Stimulated activated CD4-positive, alpha-beta T cell treated with anti-CD3 and anti-CD28 coated beads, Interleukin-12 subunit alpha, Interleukin-12 subunit beta, amount 100 ng/mL, for 24 hours (primary cell): ENCODE results near the gene LETM1.

Experiments used
- DNase-seq, 2 experiments: peaks; one replicate each; pipeline ENCODE4 v3.0.0-alpha.2; 2020; ENCODE audit warnings: low read depth in 2 of 2

The LETM1 gene

DNA sequence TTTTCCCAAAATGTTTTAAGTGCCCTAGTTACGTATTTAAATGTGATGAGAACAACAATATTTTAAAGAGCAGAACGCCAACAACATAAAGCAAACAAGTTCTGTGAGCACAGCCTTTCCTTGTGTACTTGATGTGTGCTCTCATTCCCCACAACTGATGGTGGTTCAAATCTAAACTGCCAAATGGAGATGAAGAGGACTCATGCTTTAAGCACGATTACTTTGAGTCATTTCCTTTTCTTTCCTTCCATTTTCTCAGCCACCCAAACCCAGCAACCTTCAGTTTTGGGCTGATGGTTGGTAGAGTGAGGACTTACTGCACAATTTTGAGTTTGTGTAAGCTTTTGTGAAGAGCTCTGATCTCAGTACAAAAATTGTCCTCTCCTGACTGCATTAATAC lies 16.9 kb upstream of the LETM1 start:
- no peak for DNase-seq

- no peak for DNase-seq
Observed at GRCh38 chr4:1871471-1872021, 15.6 kb upstream of the LETM1 start.

GRCh38 chr4:1870578-1871443 lies 14.9 kb upstream of the LETM1 start, which contains the start of gene NSD2:
Gene NSD2, plus strand, starts transcription at chr4:1871393. Its CDS starts 29,262 bp downstream, at chr4:1900655.
- DNase-seq, result peak; percentile 80 to 85

- peak; percentile 73 to 82 for DNase-seq
Observed at GRCh38 chr4:1870328-1870577, 14.3 kb upstream of the LETM1 start.

DNA sequence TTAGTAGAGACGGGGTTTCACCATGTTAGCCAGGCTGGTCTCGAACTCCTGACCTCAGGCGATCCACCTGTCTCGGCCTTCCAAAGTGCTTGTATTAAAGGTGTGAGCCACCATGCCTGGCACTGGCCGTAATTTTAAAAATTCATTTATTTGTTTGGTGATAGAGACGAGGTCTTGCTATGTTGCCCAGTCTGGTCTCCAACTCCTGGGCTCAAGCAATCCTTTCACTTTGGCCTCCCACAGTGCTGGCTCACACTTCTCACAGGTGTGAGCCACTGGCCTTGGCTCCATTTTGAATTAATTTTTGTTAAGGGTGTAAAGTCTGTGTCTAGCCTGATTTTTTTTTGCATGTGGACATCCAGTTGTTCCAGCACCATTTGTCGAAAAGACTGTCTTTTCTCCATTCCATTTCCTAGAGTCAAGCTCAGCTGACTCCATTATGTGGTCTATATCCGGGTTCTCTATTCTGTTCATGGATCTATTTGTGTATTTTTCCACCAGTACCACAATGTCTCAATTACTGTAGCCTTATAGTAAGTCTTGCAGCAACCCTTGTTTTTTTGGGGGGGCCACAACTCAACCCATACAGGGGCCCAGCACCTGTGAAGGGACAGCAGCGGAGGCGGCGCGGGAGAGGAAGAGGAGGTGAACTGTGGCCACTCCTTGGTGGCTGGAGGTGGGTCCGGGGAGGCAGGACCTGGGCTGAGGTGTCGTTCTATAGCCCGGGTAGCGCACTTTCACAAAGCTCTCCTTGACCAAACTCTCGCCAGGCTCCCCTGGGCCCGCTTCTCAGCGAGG lies 13.8 kb upstream of the LETM1 start:
- no peak for DNase-seq

DNA sequence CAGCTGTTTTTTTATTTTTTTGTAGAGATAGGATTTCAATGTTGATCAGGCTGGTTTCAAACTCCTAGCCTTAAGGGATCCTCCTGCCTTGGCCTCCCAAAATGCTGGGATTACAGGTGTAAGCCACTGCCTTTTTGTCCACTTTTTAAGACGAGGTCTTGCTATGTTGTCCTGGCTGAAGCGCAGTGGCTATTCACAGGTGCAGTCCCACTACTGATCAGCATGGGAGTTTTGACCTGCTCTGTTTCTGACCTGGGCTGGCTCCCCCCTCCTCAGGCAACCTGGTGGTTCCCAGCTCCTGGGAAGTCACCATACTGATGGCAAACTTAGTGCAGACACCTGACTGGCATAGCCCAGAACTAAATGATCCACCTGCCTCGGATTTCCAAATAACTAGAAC lies 13.0 kb upstream of the LETM1 start:
- DNase-seq, result no peak

DNA sequence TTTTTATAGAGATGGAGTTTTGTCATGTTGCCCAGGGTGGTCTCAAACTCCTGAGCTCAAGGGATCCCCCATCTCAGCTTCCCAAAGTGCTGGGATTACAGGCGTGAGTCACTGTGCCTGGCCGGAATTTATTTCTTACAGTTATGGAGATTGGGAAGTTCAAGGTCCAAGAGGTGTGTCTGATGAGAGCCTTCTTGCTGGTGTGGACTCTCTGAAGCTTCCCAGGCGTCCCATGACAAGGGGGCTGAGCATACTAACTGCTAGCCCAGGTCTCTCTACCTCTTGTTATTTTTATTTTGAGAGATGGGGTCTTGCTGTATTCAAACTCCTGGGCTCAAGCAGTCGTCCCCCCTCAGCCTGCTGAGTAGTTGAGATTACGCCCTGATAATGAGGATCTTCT lies 12.3 kb upstream of the LETM1 start:
- no peak for DNase-seq

GRCh38 chr4:1866189-1866661 lies 10.3 kb upstream of the LETM1 start:
- no peak for DNase-seq

DNA sequence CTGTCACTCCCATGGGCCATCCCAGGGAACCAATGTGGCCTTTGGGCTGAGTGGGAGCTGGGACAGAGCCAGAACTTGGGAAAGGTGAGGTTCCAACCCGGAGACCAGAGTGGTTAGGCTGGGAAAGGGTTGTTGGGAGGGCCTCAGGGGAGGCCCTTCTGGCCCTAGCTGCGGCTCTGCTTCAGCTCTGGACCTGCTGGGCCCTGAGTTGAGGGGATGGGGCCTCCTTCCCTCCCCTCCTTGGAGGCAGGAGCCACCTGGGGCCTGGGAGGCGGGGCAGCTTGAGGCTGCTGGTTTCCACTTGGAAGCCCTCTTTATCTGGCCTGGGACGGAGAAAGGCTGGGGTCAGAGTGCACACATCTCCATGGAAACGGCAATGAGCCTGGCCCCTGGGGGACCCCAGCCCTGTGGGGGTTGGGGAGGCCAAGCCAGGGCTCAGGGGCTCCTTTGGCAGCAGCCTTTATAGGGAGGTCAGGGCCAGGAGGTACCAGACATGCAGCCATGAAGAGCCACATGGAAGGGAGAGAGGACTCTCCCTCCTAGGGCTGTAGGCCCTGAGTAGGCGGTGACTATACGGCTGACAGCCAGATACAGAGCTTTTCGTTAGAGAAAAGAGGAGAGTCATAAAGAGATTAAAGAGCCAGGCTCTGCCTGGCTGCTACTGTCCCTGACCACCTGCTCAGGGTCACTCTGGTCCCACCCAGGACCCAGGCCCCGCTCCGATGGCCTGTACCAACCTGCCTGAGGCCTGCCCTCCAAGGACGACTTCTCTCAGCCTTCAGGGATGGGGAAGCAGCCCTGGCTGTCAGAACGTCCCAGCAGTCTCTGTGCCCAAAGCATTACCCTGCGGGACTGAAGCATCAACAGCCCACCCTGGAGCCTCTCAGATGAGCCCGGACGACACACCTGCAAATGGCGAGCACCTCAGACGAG lies 8.4 kb upstream of the LETM1 start:
- no peak for DNase-seq

DNA sequence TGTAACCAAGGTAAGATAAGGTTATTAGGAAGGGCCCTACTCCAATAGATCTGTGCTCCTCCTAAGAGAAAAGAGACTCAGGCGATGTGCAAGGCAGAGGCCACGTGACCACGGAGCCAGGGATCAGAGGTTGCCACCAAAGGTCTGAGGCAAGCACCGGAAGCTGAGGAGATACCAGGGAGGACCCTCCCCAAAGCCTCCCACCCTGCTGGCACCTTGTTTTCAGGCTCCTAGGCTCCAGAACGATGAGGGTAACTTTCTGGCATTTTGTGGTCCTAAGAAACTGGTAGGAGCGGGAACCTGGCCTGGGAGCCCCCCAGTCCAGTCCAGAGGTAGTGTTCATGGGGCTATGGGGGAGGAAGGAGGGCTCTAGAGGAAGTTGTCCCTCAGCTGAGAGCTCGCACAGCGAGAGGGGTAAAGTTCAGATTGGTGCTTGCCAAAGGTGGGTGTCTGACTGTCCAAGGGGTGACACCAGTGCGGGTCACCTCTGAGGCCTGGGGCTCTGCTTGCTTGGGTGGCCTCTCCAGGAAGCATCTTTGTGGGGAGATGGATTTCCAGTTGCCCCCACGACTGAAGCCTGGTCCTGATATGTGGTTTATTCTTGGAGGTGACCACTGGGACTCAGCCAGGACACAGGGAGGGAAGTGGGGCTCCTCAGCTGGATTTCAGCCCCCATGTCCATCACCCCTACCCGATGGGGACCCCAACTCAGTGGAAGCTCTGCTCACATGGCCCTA lies 7.5 kb upstream of the LETM1 start:
- DNase-seq, result no peak

- DNase-seq, result no peak
Observed at GRCh38 chr4:1862961-1863296, 7.0 kb upstream of the LETM1 start.

DNA sequence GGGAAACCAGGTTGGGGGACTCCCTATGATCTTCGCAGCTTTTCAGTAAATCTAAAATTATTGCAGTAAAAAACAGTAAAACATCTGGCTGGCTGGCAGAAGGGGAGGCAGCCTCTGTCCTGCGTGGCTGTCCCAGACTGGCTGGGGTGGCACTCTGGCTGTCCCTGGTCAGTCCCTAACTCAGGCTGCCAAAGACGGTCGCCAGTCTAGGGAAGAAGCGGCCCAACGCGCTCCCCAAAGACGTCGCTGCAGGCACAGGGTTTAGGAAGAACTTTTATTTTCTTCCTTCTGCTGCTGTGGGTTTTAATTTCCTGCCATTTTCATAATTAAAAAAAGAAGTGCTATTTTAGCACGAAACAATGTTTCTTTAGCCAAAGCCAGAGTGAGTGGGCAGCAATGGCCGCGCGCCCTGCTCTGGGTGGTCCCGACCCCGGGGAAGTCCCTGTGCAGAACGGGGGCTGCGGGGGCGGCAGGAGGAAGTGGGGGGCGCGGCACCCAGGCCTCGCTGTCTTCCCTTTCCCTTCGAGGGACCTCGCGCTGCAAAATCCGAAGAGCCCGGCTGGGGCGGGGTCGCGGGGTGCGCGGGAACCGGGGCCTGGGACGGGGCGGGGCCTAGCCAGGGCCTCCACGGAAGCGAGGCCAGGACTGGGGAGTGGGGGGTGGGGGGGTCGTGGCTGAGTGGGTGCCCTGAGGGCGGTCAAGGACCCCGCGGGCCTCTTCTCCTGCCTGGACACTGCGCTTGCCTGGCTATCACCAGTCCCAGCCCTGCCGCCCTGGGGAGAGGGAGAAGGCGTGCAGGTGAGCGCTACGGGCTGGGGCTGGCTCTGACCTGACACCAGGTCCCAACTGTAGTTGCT lies 6.3 kb upstream of the LETM1 start:
- DNase-seq, result no peak

GRCh38 chr4:1859389-1859753 lies 3.4 kb upstream of the LETM1 start:
- no peak for DNase-seq

- no peak for DNase-seq
Observed at GRCh38 chr4:1857931-1858330, 2.0 kb upstream of the LETM1 start.

DNA sequence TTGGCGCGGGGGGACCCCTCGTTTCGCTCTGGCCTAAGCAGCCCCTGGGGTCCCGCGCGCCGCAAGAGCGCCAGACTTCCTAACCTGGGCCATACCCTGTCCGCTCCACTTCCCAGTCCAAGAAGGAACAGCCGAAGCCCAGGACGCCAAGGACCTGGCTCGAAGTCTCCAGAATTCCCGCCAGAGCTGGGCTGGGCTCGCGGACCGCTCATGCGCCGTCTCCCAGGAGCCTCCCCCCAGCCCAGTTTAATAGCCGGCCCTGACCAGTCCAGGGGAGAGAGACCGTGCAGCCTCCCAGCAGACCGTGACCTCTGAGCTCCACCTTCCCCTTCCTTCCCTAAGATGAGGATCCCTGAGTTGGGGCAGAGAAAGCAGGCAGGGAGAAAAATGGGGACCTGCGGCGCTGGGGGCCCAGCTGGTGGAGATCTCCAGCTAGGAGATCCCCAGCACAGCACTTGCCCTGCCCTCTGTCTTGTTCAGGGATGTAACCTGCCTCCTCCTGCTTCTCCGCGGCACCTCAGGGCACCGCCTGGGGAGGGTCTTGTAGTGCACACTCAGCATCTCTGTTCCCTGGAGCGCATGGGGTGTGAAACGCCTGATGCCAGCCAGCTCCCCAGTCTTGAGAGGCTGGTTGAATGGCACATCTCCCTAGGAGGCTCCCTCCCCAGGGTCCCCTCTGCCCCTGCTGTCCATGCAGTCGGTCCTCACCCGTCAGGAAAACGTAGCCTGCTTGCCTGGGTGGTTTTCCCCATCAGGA lies 1.2 kb upstream of the LETM1 start:
- no peak for DNase-seq

GRCh38 chr4:1855333-1856070 lies 454 bp downstream of the LETM1 start:
- no peak for DNase-seq

GRCh38 chr4:1854752-1855151 lies 1.2 kb downstream of the LETM1 start:
- DNase-seq, result no peak

- DNase-seq, result no peak
Observed at GRCh38 chr4:1852904-1853623, 2.9 kb downstream of the LETM1 start.
